GM19351 (cell line): ENCODE data around the gene FAM53A.

Source experiments
- ATAC-seq: cut with Tn5 transposase; IDR thresholded peaks from one replicate; pipeline ENCODE4 v1.9.1; 2021; ENCODE audit warnings: mild to moderate bottlenecking, moderate library complexity; ENCODE audit not compliant: unreplicated experiment

Gene FAM53A, protein sequence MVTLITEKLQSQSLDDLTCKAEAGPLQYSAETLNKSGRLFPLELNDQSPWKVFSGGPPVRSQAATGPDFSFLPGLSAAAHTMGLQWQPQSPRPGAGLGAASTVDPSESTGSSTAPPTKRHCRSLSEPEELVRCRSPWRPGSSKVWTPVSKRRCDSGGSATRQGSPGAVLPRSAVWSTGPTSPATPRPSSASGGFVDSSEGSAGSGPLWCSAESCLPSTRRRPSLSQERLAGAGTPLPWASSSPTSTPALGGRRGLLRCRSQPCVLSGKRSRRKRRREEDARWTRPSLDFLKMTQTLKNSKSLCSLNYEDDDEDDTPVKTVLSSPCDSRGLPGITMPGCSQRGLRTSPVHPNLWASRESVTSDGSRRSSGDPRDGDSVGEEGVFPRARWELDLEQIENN

DNA sequence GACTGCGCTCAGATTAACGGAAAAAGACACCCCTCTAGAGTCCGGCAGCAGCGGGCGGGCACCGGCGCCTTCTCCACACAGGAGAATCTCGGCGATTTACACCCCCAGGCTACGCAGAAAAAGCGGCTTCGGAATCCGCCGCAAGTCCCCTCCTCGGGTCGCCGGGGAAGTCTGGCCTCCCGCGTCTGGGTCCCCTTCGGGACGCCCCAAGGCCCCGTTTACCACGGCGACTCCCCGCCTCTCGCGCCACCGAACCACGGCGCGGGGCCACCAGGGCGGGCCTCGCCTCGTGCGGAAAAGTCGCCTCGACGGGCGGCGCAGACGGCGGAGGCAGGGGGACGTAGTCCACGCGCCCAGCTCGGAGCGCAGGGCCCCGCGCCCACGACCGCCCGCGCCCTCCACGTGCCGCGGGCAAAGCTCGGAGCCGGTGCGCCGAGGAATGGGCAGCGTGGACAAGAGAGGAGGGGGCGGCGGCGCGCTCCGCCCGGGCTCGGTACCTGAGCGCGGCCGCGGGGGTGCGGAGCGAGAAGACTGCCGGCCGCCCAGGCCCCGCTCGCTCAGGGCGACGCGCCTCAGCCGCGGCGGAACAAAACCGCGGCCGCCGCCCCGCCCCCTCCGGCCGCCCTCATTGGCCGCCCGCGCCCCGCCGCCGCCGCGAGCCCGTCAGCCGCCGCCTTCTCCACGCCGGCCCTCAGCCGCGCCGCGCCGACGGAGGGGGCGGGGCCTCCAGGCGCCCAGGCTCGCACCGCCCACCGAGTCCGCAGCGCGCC lies at the start of gene FAM53A:
TSS of gene FAM53A (minus strand) at position 578 of the 770 bp plus-strand sequence. CDS start 15,572 bp downstream, outside the sequence.
- ATAC-seq, result peak; percentile 82

DNA sequence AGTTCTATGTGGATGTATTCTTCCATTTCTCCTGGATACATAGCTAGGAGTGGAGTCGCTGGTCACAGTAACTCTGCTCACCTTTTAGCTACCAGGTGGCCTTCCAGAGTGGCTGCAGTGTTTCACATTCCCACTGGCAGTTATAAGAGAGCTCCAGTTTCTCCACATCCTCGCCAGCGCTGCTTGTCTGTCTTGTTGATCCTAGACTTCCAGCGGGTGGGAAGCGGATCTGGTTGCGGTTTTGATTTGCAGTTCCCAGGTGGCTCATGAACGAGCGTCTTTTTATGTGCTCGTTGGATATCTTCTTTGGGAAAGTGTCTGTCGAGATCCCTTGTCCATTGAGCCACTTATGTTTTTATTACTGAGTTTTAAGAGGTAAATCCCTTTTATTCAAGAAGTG lies 48.8 kb upstream of the FAM53A start:
- no peak for ATAC-seq

DNA sequence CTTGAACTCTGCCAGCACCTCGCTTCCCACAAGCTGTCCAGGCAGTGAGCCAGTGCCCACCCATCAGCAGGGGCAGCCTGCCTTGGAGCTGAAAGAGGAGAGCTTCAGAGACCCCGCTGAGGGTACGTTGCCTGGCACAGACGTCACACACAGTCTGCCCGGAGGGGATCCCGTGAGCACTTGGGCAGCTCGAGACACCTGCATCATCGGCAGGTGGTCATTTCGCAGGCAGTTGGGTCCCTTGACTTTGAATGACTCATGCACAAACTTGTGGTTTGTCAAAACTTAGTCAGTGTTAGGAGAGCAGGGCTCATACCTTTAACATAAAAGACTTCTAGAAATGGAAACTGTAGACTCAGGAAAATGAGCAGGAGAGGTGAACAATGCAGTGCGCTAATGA lies 47.1 kb upstream of the FAM53A start:
- no peak for ATAC-seq

DNA sequence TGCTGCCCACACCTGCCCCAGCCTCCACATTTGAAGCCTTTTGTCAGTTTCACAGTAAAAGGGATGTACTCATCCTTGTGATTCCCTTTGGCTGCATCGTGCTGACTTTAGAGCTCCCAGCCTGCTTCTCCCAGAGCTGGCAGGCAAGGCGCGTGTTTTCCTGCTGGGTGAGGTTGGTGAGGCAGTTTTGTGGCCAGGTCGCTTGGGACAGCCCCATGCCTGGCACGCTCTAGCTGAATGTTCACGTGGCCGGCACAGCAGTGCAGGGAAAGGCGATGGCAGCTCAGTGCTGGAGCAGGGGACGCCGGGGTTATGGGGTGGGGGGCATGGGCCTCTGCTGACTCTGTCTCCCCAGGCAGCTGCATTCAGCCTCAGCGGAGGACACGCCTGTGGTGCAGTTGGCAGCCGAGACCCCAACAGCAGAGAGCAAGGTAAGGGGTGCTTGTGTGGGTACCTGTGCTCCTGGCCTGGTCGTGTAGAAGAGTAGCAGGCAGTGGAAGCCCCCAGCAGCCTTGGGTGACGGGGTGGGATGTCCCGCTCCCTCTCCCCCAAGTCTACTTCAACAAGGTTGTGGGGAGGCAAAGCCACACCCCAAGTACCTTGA lies 46.5 kb upstream of the FAM53A start:
- no peak for ATAC-seq

DNA sequence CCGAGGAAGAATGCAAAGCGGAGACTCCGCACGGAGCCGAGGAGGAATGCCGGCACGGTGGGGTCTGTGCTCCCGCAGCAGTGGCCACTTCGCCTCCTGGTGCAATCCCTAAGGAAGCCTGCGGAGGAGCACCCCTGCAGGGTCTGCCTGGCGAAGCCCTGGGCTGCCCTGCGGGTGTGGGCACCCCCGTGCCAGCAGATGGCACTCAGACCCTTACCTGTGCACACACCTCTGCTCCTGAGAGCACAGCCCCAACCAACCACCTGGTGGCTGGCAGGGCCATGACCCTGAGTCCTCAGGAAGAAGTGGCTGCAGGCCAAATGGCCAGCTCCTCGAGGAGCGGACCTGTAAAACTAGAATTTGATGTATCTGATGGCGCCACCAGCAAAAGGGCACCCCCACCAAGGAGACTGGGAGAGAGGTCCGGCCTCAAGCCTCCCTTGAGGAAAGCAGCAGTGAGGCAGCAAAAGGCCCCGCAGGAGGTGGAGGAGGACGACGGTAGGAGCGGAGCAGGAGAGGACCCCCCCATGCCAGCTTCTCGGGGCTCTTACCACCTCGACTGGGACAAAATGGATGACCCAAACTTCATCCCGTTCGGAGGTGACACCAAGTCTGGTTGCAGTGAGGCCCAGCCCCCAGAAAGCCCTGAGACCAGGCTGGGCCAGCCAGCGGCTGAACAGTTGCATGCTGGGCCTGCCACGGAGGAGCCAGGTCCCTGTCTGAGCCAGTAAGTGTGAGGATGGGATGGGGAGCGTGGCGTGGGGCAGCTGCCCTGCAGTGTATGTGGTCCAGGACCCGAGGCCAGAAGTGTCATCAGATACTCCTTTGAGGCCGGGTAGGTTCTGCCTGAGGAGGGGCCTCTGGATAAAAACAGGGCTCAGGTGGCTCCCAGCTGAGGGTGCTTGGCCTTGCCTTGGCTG lies 44.2 kb upstream of the FAM53A start:
- ATAC-seq, result no peak

DNA sequence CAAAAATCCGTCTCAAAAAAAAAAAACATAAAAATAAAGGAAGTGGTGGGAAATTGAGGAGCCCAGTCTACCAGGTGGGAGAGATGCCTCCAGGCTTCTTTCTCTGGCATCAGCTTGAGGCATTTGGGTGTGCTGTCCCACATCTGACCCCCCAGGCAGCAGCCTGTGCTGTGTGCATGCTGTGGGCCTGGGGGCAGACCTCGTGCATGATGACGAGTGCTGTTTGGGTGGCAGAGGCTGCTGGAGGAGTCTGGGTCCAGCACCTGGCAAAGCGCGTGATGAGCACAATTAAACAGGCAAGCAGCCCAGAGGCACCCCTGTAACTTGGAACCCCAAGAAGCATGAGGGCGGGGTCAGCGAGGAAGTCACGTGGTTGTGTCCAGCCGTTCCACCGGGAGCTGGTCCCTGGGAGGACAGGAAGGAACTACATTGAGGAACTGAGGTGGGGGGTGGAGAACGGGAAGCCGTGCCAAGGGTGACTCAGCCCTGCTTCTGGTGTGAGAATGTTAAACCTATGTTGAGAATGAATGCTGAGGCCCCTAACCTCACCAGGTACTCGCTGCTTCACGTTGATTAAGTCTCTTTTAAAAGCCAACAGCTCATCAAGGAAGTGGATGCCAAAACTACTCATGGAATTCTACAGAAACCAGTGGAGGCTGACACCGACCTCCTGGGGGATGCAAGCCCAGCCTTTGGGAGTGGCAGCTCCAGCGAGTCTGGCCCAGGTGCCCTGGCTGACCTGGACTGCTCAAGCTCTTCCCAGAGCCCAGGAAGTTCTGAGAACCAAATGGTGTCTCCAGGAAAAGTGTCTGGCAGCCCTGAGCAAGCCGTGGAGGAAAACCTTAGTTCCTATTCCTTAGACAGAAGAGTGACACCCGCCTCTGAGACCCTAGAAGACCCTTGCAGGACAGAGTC lies 43.3 kb upstream of the FAM53A start:
- ATAC-seq, result no peak

DNA sequence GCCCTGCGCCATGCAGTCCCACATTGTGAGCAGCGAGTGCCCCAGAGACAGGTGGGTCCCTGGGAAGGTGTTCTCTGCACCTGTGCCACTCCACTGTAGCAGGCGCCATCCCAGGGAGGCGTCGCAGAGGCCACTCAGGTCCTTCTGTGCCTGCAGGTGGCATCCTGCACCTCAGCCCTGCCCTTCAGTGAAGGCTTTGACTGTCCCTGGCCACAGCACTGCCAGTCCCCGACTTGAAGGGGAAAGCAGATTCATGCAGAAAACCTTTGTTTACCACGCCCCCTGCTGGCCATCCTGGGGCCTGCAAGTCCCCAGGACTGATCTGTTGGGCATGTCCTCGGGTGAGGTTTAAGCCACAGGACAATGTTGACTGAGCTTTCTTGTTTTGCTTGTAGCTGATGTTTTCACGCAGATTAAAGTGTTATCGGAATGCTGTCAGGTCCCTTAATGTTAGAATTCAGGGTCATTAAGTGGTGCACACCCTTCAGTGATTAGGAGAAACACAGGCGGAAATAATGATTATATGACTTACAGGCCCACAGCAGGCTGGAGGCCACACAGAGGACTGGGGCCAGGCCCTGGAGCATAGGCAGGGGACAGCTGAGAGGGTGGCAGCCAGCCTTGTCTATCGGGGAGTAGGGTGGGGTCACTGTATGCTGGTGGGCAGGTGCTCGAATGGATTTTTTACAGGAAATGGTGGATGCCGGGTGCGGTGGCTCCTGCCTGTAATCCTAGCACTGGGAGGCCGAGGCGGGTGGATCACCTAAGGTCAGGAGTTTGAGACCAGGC lies 42.2 kb upstream of the FAM53A start:
- ATAC-seq, result no peak

DNA sequence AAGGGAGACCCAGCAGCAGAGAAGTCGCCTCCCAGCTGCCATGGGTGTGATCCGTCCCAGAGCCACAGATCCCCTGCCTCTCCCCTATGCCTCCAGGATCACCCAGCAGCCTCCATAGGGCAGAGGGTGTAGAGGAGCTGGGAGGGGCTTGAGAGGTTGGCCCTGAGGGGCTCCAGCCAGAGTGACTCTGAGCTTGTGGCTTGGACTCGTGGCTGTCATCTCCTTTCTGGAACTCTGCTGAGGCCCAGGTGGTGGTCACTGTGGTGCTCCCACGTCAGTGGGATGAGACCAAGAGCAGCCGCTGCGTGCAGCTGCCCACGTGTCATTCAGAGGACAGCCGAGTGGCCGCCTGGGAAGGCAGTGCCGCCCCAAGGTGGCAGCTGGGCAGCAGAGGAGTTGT lies 41.4 kb upstream of the FAM53A start:
- ATAC-seq, result no peak

DNA sequence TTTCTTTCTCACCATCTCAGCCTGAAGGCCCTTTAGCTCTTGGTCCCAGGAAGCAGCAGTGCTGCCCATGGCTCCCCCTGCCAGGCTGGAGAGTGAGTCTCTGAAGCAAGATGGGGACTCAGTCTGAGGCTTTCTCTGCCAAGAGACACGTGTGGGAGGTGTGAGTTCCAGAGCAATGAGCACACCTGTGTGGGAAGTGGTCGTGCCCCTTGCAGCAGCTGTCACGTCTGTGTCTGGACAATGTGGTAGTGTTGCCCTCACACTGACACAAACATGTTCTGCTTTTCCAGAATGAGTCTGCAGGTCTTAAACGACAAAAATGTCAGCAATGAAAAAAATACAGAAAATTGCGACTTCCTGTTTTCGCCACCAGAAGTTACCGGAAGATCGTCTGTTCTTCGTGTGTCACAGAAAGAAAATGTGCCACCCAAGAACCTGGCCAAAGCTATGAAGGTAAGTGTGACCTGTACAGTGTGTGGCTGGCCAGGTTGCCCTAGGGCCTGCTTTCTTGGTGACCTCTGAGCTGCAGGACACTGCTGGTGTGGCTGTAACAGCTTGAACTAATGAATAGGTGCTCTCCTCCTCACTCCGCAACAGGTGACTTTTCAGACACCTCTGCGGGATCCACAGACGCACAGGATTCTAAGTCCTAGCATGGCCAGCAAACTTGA lies 39.2 kb upstream of the FAM53A start:
- ATAC-seq, result no peak

DNA sequence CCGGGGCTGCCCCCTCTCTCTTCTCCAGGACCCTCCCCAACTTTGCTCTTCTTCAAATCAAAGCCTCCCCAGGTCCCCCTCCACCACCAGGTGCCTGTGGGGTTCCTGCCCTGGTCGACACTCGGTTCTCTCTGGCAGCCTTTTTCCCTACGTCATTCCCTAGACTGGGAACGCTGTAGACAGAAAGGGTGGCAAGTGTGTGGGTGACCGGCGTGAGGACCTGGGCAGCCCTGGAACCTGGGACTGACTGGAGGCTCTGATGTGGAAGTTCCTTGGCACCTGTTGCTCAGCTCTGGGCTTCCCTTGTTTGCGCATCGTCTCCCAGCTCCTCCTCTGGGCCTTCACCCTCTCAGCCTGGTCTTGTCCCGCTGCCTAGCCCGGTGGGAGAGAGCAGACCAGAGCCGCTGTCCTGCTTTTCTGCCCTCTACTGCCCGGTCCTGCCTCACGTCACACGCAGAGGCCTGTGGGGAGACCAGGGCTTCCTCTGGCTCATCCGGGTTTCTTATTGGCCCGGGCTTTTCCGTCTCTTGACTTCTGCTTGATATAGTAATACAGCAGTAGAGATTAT lies 38.5 kb upstream of the FAM53A start:
- no peak for ATAC-seq

DNA sequence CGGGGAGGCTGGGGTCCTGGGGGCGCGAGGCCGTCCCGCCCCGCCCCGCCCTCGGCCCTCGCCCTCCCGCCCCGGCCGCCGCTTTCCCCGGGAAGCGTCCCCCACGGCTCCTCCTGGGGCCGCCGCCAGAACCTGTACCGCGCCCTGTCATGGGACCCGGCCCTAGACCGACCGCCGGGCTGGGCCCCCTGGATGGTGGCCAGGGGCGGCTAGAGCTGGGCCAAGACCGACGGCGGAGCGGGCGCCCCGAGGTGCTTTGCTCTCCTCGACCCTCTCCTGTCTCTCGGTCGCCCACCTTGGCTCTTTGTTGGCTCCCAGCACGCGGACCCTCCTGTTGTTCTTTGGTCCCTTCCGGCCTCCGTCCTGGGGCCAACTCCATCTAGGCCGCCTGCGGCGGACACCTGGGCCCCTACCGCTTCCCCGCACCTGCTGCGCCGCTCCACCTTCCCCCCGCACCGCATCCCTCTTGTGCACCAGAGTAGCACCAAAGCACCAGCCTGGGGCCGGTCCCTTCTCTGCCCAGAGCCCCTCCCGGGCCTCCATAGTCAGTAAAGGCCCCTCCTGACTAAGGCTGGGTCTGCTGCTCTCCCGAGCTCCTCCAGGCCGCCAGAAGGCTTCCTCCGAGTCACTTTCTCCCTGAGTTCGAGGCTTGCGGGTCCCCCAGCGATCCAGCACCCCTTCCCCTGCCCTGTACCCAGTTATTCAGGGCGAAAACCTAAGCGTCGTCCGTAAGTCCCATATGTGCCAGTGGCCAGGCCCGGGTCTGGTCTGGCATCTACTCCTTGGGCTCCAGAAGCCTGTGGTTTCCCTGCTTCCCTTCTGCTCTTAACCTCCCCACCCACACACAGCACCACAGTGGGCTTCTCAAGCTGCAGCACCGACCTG lies 37.8 kb upstream of the FAM53A start:
- ATAC-seq, result peak; percentile 0

DNA sequence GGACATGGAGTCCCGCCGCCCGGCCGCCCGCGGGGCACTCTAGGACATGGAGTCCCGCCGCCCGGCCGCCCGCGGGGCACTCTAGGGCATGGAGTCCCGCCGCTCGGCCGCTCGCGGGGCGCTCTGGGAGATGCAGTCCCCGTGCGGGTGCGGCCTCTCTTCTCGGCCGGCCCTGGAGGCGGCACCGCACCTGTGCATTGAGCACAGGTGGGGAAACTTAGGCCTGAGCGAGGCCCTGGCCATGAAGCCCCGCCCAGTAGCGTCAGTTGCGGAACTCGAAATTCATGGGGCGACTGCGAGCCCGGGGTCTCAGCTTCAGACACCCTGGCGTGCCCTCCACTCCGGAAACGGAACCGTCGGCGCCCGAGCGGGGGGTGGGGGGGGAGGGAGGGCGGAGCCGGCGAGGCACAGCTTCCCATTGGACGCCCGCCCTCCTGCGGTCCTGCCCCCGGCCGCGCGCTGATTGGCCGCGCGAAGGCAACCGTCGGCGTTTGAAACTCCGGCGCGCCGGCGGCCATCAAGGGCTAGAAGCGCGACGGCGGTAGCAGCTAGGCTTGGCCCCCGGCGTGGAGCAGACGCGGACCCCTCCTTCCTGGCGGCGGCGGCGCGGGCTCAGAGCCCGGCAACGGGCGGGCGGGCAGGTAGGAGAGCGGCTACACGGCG lies 37.0 kb upstream of the FAM53A start, which contains the start of the genes TACC3 and TMEM129:
TSS of gene TACC3 (plus strand) at position 519 of the 663 bp plus-strand sequence. CDS start 1,901 bp downstream, outside the sequence.
TSS of gene TMEM129 (minus strand) at position 321 of the 663 bp plus-strand sequence. CDS start 486 bp downstream, outside the sequence.
- peak; percentile 73 for ATAC-seq

DNA sequence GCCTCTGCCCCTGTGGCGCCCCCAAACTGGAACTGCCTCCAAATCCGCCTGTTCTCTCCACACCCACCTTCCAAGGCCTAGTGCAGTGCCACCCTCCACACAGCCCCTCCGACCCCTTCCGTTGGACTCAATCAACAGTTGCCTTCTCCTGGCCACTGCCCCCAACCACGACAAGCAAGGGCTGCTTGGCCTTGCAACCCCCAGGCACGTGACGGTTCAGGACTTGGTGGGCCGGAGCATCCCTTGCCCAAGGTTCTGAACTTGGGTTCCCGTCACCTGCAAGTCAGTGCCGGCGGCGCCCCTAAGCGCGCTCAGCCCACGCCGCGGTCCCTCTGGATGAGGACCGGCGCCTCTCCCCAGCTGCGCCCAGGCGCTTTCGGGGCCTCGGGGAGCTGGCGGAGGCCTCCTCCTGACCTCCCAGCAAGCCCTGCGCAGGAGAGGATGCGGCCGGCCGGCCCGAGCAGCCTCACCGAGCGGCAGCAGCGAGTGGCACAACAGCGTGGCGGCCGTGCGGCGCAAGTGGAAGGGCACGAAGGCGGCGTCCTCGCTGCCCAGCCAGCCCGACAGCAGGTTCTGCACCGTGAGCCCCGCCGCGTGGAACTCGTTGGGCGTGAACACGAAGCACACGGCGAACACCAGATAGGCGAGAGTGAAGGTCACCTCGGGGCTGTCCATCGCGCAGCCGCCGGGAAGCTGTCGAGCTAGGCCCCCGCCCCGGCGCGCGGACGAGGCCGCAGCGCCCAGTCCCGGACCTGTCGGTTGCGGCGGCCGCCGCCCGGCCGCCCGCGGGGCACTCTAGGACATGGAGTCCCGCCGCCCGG lies 36.3 kb upstream of the FAM53A start:
- peak; percentile 14 for ATAC-seq

DNA sequence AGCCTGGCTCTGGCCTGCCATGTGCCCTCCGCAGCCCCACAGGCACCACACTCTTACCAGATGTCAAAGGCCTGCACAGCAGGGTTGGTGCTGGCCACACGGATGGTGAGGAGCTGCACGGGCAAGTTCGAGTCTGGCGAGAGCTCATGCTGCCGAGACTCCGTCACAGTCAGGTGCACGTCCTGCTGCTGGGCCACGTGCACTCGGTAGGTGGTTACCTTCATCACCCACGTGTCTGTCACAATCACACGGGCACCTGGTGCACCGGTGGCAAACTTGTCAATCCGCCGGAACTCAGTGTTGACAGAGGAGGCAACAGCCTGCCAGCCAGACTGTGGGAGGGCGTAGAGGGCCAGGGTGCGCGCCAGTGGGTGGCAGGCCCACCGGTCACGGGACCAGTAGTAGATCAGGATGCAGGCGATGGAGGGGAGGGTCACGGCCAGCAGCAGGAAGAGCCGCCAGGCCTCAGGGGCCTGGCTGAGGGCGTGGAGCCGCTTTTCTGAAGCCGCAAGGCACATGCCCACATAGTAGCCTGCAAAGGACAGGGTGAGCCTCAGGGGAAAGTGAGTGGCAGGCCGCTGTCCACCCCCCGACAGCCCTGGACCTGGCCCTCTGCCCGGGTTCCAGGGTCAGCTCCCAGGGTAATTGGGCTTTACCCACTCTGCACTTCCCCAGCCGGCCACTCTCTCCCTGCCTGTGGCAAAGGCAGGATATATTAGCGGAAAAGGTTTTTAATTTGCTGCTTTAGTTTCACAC lies 34.2 kb upstream of the FAM53A start:
- no peak for ATAC-seq
